Thyroid gland (tissue), 4 donors: ENCODE data around the gene PAM16.

Source experiments
- POLR2A ChIP-seq, 2 donors: fragments of 450-650 bp; IDR thresholded peaks; one replicate each; pipeline ENCODE4 v1.6.1; 2017; ENCODE audit warnings: antibody characterized with exemption in 2 of 2, mild to moderate bottlenecking in 2 of 2, moderate library complexity in 1 of 2
- TF ChIP-seq, protein P1 (sequence below), 6 experiments: fragments of 200-600 bp in 3 of 6; fragments of 450-650 bp in 3 of 6; sonication (generic) in 3 of 6; IDR thresholded peaks; one replicate each; pipeline ENCODE4 v1.5.1; 2016 to 2019; ENCODE audit warnings: antibody characterized with exemption in 6 of 6, mild to moderate bottlenecking in 2 of 6, inconsistent platforms in 1 of 6, moderate library complexity in 1 of 6

DNA sequence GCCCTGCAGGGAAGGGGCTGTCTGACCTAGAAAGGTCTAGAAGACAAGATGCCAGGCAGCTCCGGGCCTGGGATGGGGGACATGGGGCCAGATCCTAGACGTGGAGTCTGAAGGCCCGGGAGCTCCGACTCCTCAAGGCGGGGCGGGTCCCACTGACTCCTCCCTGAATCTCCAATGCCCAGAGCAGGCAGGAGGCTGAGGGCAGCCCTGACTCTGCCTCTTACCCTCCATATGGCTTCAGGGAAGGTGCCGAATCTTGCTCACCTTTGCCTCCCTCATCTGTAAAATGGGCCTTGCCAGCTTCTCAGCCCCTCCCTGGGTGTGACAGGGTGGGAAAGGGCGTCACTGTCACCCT, 35.3 kb upstream of the PAM16 start:
- TF ChIP-seq, protein P1, sequence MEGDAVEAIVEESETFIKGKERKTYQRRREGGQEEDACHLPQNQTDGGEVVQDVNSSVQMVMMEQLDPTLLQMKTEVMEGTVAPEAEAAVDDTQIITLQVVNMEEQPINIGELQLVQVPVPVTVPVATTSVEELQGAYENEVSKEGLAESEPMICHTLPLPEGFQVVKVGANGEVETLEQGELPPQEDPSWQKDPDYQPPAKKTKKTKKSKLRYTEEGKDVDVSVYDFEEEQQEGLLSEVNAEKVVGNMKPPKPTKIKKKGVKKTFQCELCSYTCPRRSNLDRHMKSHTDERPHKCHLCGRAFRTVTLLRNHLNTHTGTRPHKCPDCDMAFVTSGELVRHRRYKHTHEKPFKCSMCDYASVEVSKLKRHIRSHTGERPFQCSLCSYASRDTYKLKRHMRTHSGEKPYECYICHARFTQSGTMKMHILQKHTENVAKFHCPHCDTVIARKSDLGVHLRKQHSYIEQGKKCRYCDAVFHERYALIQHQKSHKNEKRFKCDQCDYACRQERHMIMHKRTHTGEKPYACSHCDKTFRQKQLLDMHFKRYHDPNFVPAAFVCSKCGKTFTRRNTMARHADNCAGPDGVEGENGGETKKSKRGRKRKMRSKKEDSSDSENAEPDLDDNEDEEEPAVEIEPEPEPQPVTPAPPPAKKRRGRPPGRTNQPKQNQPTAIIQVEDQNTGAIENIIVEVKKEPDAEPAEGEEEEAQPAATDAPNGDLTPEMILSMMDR (IDR thresholded peaks at IDR 0.05): no peak
- no peak for TF ChIP-seq POLR2A (IDR thresholded peaks at IDR 0.05)
